GM19467 (cell line): Measurements from ENCODE around the gene THPO.
"Not testable (repeated sequence)": the region's sequence is repeated elsewhere in the genome, so short reads cannot be mapped to it uniquely, and the experiment has no call there.

Experiments
- ATAC-seq: cut with Tn5 transposase; IDR thresholded peaks from one replicate; pipeline ENCODE4 v1.9.1; 2021; ENCODE audit warnings: mild to moderate bottlenecking, moderate library complexity; ENCODE audit not compliant: unreplicated experiment

THPO gene

GRCh38 chr3:184352149-184352785 is 25.7 kb downstream of the THPO start:
- no peak for ATAC-seq

- ATAC-seq, result no peak
Measured at GRCh38 chr3:184351511-184352148, 26.4 kb downstream of the THPO start.

GRCh38 chr3:184350618-184351017 is 27.4 kb downstream of the THPO start:
- ATAC-seq, result no peak

DNA sequence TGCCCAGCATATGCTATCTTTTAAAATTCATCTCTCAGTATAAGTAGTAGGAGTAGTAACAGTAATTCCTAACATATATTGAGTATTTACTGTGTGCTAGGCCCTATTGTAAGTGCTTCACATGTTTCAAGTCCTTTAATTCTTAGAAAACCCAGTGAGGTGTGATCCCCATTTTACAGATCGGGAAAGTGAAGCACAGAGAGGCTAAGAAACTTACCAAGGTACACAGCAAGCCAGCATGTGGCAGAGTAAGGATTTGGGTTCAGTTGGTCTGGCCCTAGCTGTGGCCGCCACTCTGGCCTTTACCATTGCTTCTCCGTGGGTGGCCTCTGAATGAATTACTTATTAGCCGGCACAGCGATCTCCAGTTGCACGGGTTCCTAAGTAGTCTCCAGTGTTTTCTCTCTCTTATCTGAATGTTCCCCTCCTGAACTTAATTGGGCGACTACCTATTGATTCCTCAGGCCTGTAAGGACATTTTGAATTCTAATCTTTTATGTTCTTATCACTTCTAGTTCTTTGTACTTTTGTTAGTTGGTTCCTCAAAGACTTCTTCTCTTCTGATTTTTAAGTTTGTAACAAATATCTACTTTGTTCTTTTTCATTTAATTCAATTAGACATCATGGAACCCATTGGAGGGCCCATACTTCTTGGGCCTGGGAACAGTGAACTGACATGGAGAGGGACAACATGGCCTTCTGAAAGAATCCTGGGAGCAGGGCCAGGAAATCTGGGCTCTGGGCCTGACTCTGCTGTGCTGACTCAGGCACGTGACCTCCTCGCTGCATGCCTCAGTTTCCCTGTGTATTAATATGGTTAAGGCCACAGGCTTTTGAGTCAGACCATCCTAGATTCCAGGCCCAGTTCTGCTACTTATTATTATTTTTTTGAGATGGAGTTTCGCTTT is 28.2 kb downstream of the THPO start:
- ATAC-seq, result no peak

- ATAC-seq, result no peak
Measured at GRCh38 chr3:184348057-184348382, 30.0 kb downstream of the THPO start.

GRCh38 chr3:184347321-184348056 is 30.5 kb downstream of the THPO start:
- ATAC-seq, result no peak

DNA sequence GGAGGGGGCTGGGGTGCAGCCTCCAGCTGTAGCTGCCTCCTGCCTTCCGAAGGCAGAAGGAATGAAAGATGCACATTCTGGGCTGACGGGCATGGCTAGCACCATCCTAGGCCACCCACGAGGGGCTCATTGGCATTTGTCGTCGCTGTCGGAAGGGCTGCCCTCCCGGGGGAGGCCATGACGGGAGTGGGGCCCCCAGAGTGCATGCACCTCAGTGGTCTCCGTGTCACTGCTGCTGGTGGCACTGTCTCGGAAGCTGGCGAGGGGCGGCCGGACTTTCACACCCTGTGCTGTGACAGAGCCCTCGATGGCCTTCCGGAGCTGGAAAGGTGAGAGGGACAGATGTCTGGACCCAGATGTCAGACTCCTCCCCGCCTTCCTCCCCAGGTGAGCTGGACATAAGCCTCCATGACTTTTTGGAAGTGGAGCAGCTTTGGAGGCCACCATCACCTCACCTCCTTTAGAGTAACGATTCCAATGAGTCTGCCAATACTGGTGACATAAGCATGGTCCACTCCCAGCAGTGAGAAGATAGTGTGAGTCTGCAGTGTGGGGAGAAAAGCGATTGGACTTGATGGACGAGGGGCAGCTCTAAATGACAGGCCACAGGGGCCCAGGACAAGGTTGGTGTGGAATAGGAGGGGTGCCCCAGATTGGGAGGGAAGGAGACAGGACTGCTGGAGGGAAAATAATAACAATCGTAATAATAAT is 31.4 kb downstream of the THPO start:
- ATAC-seq, result no peak

- no peak for ATAC-seq
Measured at GRCh38 chr3:184345317-184346144, 32.5 kb downstream of the THPO start.

DNA sequence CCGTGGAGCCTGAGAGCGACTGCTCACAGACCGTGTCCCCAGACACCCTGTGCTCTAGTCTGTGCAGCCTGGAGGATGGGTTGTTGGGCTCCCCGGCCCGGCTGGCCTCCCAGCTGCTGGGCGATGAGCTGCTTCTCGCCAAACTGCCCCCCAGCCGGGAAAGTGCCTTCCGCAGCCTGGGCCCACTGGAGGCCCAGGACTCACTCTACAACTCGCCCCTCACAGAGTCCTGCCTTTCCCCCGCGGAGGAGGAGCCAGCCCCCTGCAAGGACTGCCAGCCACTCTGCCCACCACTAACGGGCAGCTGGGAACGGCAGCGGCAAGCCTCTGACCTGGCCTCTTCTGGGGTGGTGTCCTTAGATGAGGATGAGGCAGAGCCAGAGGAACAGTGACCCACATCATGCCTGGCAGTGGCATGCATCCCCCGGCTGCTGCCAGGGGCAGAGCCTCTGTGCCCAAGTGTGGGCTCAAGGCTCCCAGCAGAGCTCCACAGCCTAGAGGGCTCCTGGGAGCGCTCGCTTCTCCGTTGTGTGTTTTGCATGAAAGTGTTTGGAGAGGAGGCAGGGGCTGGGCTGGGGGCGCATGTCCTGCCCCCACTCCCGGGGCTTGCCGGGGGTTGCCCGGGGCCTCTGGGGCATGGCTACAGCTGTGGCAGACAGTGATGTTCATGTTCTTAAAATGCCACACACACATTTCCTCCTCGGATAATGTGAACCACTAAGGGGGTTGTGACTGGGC is 33.3 kb downstream of the THPO start:
- no peak for ATAC-seq

GRCh38 chr3:184343200-184343876 is 34.7 kb downstream of the THPO start:
- no peak for ATAC-seq

DNA sequence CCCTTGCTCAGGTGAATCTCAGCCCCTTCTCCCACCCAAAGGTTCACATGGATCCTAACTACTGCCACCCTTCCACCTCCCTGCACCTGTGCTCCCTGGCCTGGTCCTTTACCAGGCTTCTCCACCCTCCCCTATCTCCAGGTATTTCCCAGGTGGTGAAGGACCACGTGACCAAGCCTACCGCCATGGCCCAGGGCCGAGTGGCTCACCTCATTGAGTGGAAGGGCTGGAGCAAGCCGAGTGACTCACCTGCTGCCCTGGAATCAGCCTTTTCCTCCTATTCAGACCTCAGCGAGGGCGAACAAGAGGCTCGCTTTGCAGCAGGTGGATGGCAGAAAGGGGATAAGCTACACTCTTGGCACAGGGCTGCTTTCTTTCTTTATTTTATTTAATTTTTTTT is 36.1 kb downstream of the THPO start:
- no peak for ATAC-seq

DNA sequence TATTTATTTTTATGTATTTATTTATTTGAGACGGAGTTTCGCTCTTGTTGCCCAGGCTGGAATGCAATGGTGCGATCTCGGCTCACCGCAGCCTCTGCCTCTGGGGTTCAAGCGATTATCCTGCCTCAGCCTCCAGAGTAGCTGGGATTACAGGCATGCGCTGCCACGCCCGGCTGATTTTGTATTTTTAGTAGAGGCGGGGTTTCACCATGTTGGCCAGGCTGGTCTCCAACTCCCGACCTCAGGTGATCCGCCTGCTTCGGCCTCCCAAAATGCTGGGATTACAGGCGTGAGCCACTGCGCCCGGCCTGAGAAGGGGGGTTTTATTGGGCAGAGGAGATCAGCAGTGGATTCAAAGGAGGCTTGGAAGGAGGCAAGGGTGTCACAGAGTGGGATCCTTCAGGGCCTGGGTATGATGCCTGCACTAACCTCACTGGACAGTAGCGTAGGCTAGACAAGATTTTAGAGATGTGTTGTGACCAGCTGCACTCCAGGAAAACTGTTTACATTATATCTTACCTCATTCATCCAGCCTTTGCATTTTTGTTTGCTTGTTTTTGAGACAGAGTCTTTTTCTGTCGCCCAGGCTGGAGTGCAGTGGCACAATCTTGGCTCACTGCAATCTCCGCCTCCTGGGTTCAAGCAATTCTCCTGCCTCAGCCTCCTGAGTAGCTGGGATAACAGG is 38.4 kb downstream of the THPO start:
- not testable (repeated sequence) for ATAC-seq

DNA sequence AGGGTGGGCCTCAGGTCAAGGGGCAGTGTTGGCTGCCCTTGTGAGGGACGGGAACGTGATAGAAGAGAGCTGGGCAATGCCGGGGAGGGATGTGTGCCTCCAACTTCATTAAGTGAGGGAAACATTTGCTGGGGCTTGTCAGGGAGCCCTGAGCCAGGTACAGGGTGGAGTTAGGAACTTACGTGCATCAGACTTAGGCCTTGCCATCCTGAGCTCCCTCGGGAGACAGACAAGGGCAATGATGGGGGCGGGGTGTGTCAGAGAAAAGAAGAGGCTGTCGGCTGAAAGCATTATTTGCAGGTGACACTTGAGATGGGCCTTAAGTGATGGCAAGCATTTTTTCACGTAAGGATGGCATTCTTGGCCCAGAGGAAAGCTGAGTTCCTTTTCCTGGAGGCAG is 39.0 kb downstream of the THPO start:
- no peak for ATAC-seq

DNA sequence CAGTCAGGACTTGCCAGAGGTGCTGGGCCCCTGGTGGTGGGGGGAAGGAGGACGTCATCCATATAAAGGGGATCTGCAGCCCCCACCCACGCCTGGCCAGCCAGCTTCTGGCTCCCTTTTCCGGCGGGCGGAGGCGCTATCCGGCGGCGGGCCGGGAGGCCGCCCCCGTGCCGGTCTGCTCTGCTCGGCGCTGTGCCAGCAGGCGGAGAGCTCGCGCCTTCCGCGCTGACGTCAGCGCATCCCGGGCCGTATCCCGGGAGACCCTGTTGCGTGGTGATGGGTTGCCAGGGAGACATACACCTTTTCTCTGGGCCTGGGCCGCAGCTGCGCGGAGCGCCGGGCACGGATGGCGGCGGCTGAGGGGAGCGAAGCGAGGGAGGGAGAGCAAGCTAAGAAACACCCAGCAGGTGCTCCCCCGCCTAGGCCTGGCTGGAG is 39.5 kb downstream of the THPO start:
- ATAC-seq, result no peak

DNA sequence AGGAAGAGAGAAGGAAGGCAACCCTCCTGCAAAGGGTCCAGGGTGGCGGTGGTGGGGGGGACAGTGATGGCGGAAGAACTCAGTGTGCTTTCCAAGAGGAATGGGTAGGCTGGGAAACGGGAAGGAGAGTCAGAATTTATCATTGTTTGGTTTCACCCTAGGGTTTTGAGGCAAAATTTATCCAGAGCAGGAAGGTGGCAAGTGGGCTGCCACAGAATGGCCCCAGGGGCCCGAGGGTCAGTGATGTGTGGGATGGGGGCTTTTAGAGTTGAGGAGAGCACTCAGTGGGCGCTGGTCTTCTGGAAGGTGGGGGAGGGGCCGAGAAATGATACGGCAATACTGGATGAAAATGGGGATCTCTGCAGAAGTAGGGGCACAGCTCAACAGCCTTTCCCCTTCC is 40.0 kb downstream of the THPO start:
- ATAC-seq, result no peak

DNA sequence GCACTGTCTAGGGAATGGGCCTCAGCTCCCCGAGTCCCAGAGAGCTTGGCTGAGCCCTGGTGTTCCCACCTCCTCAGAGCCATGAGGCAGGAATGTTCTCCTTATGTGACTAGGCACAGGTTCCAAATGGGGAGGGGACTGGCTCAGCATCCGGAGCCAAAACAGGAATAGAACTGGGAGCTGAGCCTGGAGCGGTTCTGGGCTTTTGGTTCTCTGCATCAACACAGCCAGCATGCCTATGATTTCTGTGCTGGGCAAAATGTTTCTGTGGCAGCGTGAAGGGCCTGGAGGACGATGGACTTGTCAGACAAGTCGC is 40.6 kb downstream of the THPO start, which contains the start of gene FAM131A:
Gene FAM131A (plus strand): TSS at position 202 of the 316 bp plus-strand sequence. CDS start 31 bp downstream, at position 233.
- no peak for ATAC-seq

GRCh38 chr3:184336547-184337398 is 41.2 kb downstream of the THPO start:
- no peak for ATAC-seq
